NT2/D1 (cell line): Measurements from ENCODE around the gene RETNLB.

Source experiments
- DNase-seq: peaks from one replicate; pipeline ENCODE4 v3.0.0-alpha.2; 2011; ENCODE audit warnings: low read depth, low spot score
- H3K27me3 ChIP-seq: 2 replicates; pipeline ENCODE4 v1.6.0; 2011; ENCODE audit warnings: mild to moderate bottlenecking; ENCODE audit not compliant: insufficient read length, insufficient read depth
- H3K36me3 ChIP-seq: 2 replicates; pipeline ENCODE4 v1.6.1; 2011; ENCODE audit warnings: mild to moderate bottlenecking, low read length, mixed read lengths; ENCODE audit not compliant: insufficient read depth, insufficient read length
- H3K4me1 ChIP-seq: 2 replicates; pipeline ENCODE4 v1.5.1; 2011; ENCODE audit not compliant: insufficient read depth, insufficient read length
- H3K4me3 ChIP-seq: 2 replicates; pipeline ENCODE4 v1.5.1; 2011; ENCODE audit warnings: low read depth; ENCODE audit not compliant: insufficient read length
- H3K9ac ChIP-seq: 2 replicates; pipeline ENCODE4 v1.6.0; 2011; ENCODE audit warnings: low read depth; ENCODE audit not compliant: insufficient read length
- H3K9me3 ChIP-seq: 2 replicates; pipeline ENCODE4 v1.5.1; 2011; ENCODE audit warnings: mild to moderate bottlenecking, low read length; ENCODE audit not compliant: insufficient read depth
- SUZ12 ChIP-seq: IDR thresholded peaks from 2 replicates; pipeline ENCODE4 v1.6.1; 2011; ENCODE audit not compliant: insufficient read length, insufficient read depth; ENCODE audit errors: extremely low read depth
- YY1 ChIP-seq: IDR thresholded peaks from 2 replicates; pipeline ENCODE4 v1.6.1; 2011; ENCODE audit not compliant: insufficient read length, insufficient read depth
- ZNF274 ChIP-seq: IDR thresholded peaks from 2 replicates; pipeline ENCODE4 v1.6.1; 2011; ENCODE audit warnings: mild to moderate bottlenecking, low read depth, low read length

Gene RETNLB, protein sequence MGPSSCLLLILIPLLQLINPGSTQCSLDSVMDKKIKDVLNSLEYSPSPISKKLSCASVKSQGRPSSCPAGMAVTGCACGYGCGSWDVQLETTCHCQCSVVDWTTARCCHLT

DNA sequence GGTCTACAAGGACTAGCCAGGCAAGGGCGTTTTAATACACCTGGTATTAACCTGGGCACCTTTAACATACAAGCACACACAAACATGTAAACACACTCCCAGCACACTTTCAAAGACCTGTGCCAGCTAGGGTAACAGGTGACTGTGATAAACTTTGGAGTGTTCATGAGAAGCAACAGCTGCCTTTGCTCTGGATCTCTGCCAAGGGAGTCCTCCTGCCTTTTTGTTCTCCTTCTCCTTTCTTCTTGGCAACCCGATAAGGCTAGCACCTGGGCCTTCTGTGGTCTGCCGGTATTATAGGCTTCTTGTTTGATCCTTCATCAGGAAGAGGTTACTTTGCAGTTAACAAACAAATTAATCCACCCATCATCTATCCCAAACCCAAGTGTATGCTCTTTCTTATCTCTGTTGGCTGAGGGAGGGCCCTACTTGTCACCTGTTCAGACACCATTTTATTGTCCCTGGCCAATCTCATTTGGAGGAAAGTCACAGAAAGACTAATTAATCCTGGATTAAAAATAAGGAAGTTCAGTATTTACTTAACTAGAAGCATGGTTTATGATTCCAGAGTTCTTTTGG is at the start of gene RETNLB:
Gene RETNLB (minus strand): TSS at position 7 of the 579 bp plus-strand sequence. CDS start 225 bp downstream, outside the sequence.
- H3K9me3 ChIP-seq = peaks cover 6% of the 10 kb centered on the region; the same call in 1 of the 2 replicates
- H3K36me3 ChIP-seq = no peaks in the 10 kb centered on the region
- TF ChIP-seq SUZ12 = no peak
- TF ChIP-seq ZNF274 = no peak
- no peak for TF ChIP-seq YY1
- H3K4me1 ChIP-seq = no peaks in the 10 kb centered on the region
- H3K27me3 ChIP-seq = no peaks in the 10 kb centered on the region
- no peak within 1 kb of the TSS for H3K9ac ChIP-seq
- DNase-seq = no peak
- H3K4me3 ChIP-seq = no peak within 1 kb of the TSS

DNA sequence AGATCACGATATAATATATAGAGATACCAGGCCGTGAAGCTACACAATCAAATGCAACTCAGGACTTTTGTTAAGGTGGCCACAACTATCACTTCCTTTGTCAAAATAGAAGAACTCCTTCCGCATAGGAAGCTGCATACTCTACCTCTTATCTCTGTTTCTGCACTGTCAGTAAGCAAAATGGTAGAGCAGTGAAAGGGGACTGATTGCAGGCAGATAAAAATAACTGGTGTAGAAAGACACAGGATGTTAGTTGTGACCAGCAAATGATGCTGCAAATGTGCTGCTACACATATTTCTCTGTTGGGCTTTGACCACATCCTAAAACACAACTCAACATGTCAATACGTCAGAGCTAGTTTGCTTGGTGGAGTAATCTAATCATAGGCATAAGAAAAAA is 49.1 kb upstream of the RETNLB start:
- H3K9me3 ChIP-seq = no peaks in the 10 kb centered on the region
- no peaks in the 10 kb centered on the region for H3K27me3 ChIP-seq
- no peak overlapping the region for H3K9ac ChIP-seq
- no peaks in the 10 kb centered on the region for H3K4me1 ChIP-seq
- no peaks in the 10 kb centered on the region for H3K36me3 ChIP-seq
- no peak for DNase-seq
- no peak overlapping the region for H3K4me3 ChIP-seq
- TF ChIP-seq ZNF274 (no peak), YY1 (no peak), SUZ12 (no peak)

- TF ChIP-seq SUZ12 = no peak
- TF ChIP-seq YY1 = no peak
- TF ChIP-seq ZNF274 = no peak
- Histone ChIP-seq H3K9me3 (no peaks in the 10 kb centered on the region), H3K27me3 (no peaks in the 10 kb centered on the region), H3K36me3 (no peaks in the 10 kb centered on the region), H3K4me1 (no peaks in the 10 kb centered on the region), H3K9ac (no peak overlapping the region), H3K4me3 (no peak overlapping the region)
- DNase-seq = no peak
These were observed 47.8 kb upstream of the RETNLB start for GRCh38 chr3:108804966-108805365.

- H3K9me3 ChIP-seq = no peaks in the 10 kb centered on the region
- no peak for DNase-seq
These were observed 47.2 kb upstream of the RETNLB start for GRCh38 chr3:108804437-108804836.

DNA sequence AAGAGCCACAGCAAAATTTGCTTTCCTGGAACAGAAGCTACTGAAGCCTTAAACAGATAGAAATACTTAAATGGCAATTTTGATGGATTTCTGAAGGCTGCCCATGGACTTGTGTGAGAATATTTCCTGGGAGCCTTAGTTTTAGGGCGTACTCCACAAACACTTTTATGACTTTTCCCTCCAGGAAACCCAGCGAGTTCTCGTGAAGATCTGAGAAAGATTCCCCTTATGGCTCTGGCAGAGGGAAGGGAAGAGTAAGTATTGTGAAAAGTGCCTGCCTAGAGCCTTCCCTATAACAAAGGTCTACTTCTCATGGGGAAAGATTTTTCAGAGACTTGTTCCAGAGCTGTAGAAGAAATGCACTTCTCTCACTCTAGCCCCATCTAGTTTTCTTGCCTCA is 34.3 kb upstream of the RETNLB start:
- no peaks in the 10 kb centered on the region for H3K36me3 ChIP-seq
- no peak for DNase-seq
- no peaks in the 10 kb centered on the region for H3K27me3 ChIP-seq
- TF ChIP-seq YY1 (no peak), SUZ12 (no peak), ZNF274 (no peak)
- H3K4me3 ChIP-seq = no peak overlapping the region
- no peaks in the 10 kb centered on the region for H3K9me3 ChIP-seq
- no peaks in the 10 kb centered on the region for H3K4me1 ChIP-seq
- no peak overlapping the region for H3K9ac ChIP-seq

More at GRCh38 chr3:108804437-108804836, 47.2 kb upstream of the RETNLB start:
- Histone ChIP-seq H3K4me3 (no peak overlapping the region), H3K4me1 (no peaks in the 10 kb centered on the region), H3K27me3 (no peaks in the 10 kb centered on the region), H3K36me3 (no peaks in the 10 kb centered on the region), H3K9ac (no peak overlapping the region)
- TF ChIP-seq SUZ12 = no peak
- TF ChIP-seq YY1 = no peak
- TF ChIP-seq ZNF274 = no peak

DNA sequence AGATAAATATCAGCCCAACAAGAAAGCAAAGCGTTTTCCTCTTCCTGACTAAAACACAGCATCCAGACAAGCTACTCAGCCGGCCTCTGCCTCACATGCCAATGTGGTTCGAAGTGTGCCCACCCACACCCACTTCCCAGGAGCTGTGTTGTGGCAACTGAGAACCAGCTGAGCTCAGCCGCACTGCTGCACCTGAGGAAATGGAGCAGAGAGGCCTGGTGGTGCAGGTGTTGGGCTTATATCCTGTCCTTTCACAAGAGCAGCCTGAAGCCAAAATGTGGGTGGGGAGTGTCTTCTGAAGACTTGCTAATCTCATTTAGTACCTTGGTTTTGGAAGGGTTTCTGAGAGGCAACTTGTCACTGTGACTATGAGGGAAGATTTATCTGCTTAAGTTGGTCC is 23.0 kb upstream of the RETNLB start:
- Histone ChIP-seq H3K4me1 (no peaks in the 10 kb centered on the region), H3K9me3 (no peaks in the 10 kb centered on the region), H3K36me3 (no peaks in the 10 kb centered on the region), H3K9ac (no peak overlapping the region), H3K27me3 (no peaks in the 10 kb centered on the region), H3K4me3 (no peak overlapping the region)
- no peak for DNase-seq
- TF ChIP-seq SUZ12 = no peak
- TF ChIP-seq ZNF274 = no peak

GRCh38 chr3:108779496-108779895 is 22.3 kb upstream of the RETNLB start:
- H3K9ac ChIP-seq = no peak overlapping the region
- no peak for DNase-seq
- TF ChIP-seq SUZ12 (no peak), ZNF274 (no peak), YY1 (no peak)

More at GRCh38 chr3:108779496-108779895, 22.3 kb upstream of the RETNLB start:
- Histone ChIP-seq H3K27me3 (no peaks in the 10 kb centered on the region), H3K4me3 (no peak overlapping the region), H3K9me3 (no peaks in the 10 kb centered on the region), H3K4me1 (no peaks in the 10 kb centered on the region), H3K36me3 (no peaks in the 10 kb centered on the region)
